ENCODE data around the gene CACNG4.

- TF ChIP-seq CTCF (IDR thresholded peaks at IDR 0.05) (no peak), POLR2A (IDR thresholded peaks at IDR 0.05) (no peak)
Measured at GRCh38 chr17:66985338-66986237, 21.1 kb downstream of the CACNG4 start.
